Stimulated activated CD4-positive, alpha-beta T cell treated with anti-CD3 and anti-CD28 coated beads, TNF-alpha, amount 100 ng/mL, for 1 hour (primary cell): ENCODE results near the gene PYGL.
"Not testable (repeated sequence)": the region's sequence is repeated elsewhere in the genome, so short reads cannot be mapped to it uniquely, and the experiment has no call there.

Experiments used
- DNase-seq, 3 donors: peaks; one replicate each; pipeline ENCODE4 v3.0.0-alpha.2; 2020; ENCODE audit warnings: low read depth in 3 of 3, low spot score in 1 of 3

Gene PYGL

GRCh38 chr14:50955373-50956043 lies 11.2 kb upstream of the PYGL start:
- DNase-seq, result no peak

DNA sequence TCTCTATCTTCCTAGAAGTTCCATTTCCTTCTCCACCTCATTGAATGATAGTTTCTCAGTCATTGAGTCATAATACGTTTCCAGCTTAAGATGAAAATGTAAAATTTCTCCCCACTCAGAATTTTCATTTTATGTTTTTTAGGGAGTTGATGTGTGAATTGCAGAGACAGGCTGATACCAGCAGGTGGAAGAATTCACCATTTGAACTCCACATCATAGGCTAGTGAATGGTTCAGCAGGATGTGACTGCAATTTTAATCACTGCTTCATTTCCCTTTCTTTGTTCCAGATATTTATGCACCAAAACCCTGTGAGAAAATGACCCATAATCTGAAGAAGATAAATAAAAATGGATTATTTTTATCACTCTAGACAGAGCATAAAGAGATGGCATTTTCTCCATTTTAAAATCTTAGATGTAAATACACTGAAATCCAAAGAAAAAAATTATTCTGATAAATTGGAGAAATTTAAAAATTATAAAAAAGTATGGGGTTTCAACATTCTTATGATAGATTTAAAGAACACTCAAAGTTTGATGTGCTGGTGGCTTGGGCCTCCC lies 10.6 kb upstream of the PYGL start:
- DNase-seq, result no peak

DNA sequence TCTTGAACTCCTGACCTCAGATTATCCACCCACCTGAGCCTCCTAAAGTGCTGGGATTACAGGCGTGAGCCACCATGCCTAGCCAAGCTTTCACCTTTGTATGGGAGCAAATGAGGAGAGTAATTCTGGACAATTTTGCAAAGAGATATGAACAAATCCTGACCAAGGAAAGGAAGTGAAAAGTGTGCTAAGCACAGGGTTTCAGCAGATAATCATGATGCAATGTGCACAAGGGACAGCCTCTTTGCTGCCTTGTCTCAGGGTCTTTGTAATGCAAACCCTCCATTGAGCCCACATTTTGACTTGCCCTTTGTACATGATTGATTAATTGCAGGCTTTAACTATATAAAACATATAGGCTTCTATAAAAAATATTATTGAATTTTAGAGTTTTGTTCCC lies 9.2 kb upstream of the PYGL start:
- no peak for DNase-seq

DNA sequence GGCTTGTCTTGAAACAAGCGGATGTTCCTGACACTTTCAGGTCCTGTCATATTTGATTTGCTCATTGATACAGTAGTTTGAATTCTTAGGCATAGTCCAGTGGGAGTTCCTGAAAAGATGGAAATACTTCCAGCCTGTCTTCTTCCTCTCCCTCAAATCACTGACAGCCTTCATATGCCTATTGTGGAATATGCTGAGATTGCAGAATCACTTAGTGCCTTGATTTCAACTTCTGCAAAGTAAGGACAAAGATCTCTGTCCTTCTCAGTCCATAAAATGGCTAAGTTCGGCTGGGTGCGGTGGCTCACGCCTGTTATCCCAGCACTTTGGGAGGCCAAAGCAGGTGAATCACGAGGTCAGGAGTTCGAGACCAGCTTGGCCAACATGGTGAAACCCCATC lies 6.7 kb upstream of the PYGL start:
- no peak for DNase-seq

- DNase-seq, result no peak
These were observed 3.9 kb upstream of the PYGL start for GRCh38 chr14:50948205-50948604.

GRCh38 chr14:50947446-50947845 lies 3.2 kb upstream of the PYGL start:
- no peak for DNase-seq

DNA sequence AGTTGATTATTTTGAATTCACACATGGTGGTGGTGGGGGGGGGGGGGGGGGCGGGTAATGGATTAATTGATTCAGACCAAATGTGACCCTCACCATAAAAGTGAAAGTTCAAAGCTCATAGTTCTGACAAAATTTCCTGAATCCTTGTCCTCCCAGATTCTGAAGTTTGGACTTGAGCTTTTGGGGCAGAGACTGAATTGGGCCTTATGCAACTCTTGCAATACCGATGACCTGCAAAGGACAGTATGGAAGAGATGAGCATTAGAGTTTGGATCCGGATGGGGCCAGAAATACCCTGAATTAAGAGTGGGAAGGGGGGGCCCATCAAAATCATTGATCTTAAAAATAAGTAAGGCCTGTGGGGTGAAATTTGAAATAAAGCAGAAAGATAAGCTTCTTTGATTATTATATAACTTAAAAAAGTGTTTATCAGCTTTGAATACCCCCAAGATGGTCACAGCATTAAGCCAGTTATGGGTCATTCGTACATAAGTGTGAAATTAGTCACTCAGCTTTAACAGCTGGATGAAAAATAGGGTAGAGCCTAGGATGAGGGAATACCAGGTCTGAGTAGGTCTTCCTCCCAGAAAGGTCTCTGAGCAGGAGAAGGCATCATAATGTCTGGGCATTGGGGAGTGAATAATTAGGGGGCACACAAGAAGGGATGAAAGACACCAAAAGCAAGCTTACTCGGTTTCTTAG lies 2.1 kb upstream of the PYGL start:
- no peak for DNase-seq

- no peak for DNase-seq
These were observed 547 bp upstream of the PYGL start for GRCh38 chr14:50944647-50945413.

DNA sequence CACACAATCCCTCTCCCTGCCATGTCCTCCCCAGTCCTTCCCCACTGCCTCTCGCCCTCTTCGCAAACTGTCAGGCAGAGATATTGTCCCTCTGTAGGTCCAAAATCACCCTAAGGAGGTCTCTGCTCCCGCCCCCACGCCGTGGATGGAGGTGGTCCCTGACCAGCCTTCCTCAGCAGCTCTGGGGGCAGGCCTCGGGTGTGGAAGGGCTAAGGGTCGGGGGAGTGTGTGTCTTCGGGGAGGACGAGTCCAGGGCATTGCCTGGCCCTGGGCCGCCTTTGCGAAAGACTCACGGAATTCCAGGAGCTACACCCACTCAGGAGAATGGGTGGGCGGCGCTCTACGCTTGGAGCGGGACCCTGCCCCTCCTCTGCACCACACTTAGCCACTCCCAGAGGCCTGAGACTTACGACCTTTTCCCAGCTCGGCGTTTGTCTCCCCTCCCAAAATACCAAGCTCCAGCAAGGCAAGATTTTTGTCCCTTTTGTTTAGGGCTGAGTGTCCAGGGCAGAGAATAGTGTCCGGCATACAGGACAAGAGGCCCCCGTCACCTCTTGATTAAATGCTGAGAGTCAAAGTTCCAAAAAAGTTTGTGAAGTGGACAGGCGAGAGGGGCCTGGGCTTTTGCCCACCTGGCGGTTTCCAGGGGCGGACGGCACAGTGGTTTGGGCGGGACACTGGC lies 881 bp downstream of the PYGL start:
- no peak for DNase-seq

- DNase-seq, result not testable (repeated sequence)
These were observed 2.6 kb downstream of the PYGL start for GRCh38 chr14:50941638-50942037.

DNA sequence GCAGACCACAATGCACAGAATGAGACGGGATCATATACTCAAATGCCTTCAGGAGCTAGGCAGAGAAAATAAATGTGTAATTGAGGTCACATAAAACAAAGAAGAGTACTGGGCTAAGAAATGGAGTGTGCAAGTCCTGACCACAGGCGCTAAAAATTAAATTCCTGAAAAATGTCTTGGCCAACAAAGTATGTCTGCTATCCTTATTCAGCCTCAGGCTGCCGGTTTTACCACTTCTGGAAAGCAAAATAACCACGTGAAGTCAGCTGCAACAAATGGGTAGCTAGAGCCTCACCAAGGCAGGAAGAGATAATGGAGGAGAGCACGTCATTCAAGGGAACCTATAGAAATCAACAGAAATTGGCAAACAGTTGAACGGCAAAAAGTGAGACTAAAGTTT lies 3.1 kb downstream of the PYGL start:
- no peak for DNase-seq

GRCh38 chr14:50937800-50938199 lies 6.5 kb downstream of the PYGL start:
- no peak for DNase-seq

GRCh38 chr14:50937325-50937724 lies 7.0 kb downstream of the PYGL start:
- DNase-seq, result no peak

DNA sequence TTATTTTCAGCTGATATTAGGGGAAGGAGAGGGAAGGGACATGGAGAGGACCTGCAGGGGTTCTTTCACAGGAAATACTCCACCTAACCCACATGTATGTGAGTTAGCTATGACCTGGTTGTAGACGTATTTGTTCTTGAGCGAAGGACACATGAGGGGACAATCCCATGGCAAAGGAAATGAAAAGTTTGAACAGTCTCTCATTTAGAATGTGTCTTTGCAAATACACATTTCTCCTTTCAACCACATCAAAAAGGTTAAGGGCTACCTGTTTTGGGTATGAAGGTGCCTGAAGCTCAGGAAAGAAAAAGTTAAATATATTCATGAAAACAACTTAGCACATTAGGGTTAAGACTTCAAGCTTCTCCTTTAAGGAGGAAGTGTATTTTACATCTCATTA lies 7.4 kb downstream of the PYGL start:
- no peak for DNase-seq

- DNase-seq, result no peak
These were observed 8.3 kb downstream of the PYGL start for GRCh38 chr14:50936016-50936340.

DNA sequence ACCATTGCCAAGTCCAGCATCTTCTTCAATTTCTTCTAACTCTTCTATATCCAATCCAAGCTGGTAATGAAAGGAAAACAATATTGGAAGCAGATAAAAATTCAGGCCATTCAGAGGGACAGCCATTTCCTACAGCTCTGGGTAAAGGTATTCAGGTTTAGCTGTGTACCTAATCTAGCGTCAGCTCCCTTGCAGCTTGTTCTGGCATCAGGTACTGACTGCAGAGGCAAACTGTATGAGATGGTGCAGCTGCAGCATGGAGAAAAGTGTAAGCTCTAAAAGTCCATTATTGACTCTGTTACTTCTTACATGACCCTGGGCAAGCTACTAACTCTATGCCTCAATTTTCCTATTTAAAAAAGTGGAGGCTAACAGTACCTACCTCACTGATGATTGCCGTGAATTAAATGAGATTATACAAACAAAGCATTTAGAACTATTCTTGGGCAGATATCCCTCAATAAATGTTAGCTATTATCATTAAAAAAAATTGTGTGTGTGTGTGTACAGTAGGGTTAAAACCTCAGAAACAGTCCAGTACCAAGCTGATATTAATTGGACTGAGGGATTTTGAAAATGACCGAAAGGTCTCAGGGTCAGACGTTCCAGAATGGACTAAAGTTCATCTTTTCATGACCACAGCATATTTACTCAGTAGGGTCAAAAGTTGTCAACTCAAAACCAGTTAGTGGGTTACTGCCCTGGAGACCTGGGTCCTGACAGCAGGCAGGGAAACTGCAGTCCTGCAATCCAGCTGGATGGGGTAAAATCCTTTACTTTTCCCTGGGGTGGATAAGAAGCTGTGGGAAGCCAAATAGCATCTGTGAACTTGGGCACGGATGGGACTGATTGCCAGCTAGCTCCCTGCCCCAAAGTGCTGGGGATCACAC lies 8.9 kb downstream of the PYGL start:
- DNase-seq, result no peak

DNA sequence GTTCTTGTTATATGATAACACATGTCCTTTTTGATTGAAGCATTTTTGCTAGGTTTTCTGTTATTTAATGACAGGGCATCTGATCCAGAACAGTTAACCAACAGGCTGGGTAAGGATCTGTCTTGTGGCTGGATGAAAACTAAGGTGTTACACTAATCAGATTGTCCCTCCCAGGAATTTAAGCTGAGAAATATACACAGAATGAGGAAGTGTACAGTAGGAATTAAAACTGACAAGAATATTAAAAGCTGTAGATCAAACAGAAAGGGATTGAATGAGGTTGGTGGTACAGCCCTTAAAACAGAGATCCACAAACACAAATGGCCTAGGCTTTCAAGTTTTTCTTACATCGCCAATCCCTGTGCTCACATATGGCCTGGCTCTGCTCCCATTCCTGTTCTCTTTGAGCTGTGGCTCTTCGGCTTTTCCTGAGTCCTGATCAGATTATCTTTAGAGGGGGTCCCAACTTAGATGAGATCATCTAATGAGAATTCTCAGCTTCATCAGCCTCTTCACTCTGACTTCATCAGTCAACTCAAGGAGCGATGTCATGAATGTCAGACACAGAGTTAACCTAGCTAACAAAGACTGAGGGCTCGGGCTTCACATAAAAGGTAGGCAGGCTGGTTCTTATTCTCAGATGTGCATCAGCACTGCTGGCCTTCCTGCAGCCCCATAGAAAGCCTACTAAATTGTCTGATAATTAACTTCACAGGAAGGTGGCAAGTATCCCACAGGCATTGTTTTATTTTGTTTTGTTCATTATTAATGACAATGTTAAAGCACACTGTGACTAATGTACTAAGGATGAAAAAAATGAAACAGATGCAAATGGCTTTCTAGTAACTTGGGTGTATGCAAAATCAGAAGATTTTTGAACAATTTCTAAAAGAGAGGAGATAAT lies 11.4 kb downstream of the PYGL start:
- DNase-seq, result no peak

- DNase-seq, result no peak
These were observed 12.1 kb downstream of the PYGL start for GRCh38 chr14:50932156-50932555.

DNA sequence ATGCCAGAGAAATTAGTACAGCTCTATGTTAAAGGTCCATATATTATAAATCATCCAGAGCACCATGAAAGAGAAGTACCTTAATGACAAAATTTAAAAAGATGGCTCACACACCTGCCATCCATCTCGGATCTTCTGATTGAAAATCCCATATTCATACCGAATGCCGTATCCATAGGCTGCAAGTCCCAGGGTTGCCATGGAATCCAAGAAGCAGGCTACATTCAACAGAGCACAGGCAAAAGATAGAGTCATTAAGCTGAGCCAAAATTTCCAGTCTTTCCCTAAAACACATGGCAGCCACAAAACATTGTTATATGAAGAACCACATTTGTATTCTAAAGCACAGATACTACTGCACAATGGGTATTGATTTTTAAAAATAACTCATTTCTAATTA lies 12.7 kb downstream of the PYGL start:
- DNase-seq, result no peak

DNA sequence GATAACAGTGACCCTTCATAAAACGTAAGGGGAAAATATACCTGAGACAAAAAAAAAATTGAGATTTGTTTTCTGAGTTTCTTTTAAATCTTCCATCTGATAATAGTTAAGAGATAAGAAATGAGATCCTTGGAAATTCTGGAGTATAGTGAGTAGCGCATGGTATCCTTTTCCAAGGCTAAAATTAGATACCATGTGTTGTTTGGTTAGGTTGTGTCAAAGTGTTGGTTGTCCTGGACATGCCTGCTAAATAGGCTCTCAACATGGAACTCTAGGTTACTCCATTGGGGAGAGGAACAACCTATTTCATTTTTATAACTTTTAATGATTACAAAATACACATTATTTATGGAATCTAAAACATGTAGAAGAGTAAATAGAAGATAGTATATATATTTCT lies 14.8 kb downstream of the PYGL start:
- DNase-seq, result no peak
